GM21528 (cell line): ENCODE measurements around the gene USP38.
"Not testable (repeated sequence)": the region's sequence is repeated elsewhere in the genome, so short reads cannot be mapped to it uniquely, and the experiment has no call there.

Source experiments
- ATAC-seq: cut with Tn5 transposase; IDR thresholded peaks from one replicate; pipeline ENCODE4 v1.9.1; 2021; ENCODE audit warnings: mild to moderate bottlenecking, moderate library complexity; ENCODE audit not compliant: unreplicated experiment, low FRiP score

USP38 gene

DNA sequence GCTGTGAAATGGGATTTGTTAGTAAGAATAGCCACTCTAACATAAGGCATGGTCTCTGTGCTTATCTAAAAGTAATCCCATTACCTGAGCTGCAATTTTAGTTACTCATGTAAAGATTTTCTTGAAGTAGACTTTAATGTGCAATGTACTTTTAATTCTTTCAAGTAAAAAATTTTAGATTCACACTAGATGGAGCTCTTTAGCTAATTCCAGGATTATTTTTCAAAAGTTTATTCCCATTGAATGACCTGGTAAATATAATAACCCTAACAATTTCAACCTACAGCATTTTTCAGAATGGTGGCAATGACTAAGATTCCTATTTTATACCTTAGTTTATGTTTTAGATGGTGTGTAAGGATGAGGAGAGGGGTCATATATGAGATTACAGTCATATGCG, 18.1 kb downstream of the USP38 start:
- no peak for ATAC-seq

- ATAC-seq, result no peak
These were observed 18.9 kb downstream of the USP38 start for GRCh38 chr4:143203577-143203976.

- ATAC-seq, result no peak
These were observed 22.8 kb downstream of the USP38 start for GRCh38 chr4:143207555-143207954.

DNA sequence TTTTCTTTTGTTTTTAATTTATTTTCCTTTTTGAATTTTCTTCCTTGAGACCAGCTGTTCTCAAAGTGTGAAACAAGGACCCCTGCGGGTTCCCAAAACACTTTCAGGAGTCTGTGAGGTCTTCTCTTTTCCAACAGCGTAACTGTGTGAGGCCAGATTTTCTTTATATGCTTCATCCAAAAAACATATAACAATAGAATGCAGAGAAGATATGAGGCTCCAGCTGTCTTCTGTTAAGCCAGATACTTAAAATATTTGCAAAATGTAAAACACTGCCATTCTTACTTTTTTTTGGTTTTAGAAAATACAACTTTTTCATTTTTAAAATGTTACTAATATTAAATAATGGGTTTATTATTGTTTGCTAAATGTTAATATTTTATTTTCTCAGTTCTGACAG, 27.8 kb downstream of the USP38 start:
- ATAC-seq, result no peak

DNA sequence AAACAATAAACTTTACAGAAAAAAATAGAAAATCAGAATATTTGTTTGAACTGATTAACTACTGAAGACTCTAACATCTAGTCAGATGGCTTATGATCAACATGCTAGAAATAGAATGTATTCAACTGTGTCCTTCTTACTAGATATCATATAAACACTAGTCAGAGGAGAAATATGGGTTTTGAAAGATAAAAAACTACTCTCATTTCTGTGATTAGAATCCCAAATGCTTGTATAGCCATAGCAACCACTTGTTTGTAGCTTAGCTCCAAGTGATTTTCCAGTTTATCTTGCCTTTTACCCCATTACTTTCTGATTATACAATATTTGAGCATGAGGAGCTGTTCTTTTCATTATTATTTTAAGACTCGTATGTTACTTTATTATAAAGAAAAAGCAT, 31.2 kb downstream of the USP38 start:
- ATAC-seq, result no peak

- ATAC-seq, result no peak
These were observed 39.5 kb downstream of the USP38 start for GRCh38 chr4:143224255-143224654.

GRCh38 chr4:143225167-143225566, 40.5 kb downstream of the USP38 start:
- no peak for ATAC-seq

GRCh38 chr4:143230683-143231082, 46.0 kb downstream of the USP38 start:
- no peak for ATAC-seq

GRCh38 chr4:143232277-143232676, 47.6 kb downstream of the USP38 start:
- no peak for ATAC-seq

GRCh38 chr4:143234153-143234552, 49.4 kb downstream of the USP38 start:
- ATAC-seq, result no peak

- ATAC-seq, result not testable (repeated sequence)
These were observed 52.5 kb downstream of the USP38 start for GRCh38 chr4:143237195-143237594.

GRCh38 chr4:143240939-143241679, 56.4 kb downstream of the USP38 start:
- no peak for ATAC-seq

DNA sequence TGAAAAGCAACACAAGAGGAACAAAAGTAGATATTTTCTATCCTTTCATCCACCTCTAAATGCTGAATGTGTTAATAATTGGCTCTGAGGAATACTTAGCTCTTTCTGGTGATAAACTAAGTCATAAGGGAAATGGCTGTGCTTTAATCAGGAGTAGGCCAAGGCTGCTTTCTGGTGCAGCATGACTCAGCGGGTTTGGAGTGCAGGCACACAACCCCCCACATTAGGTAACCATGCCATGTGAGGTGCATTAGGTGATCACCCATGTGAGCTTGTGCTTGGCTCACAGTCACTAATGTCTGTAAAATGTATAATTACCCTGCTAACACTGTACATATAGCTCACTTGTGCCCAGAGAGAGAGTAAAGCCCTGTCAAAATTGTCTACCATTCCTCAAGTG, 57.2 kb downstream of the USP38 start:
- ATAC-seq, result no peak

DNA sequence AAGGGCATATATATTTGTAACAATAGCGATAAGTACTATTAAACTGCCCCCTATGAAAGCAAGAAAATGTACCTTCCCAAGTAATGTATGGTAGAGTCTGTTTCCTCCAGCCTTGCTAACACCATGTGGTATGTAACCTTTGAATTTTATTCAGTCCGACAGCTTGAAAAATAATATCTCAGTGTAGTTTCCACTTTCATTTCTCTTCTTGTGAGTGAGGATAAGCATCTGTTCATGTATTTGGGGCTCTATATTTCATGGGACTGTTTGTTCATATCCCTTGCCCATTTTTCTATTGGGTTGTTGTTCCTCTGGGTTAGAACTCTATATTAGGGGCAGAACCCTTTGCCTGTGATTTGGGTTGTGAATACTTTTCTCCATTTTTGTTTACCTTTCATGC, 58.3 kb downstream of the USP38 start:
- ATAC-seq, result no peak

DNA sequence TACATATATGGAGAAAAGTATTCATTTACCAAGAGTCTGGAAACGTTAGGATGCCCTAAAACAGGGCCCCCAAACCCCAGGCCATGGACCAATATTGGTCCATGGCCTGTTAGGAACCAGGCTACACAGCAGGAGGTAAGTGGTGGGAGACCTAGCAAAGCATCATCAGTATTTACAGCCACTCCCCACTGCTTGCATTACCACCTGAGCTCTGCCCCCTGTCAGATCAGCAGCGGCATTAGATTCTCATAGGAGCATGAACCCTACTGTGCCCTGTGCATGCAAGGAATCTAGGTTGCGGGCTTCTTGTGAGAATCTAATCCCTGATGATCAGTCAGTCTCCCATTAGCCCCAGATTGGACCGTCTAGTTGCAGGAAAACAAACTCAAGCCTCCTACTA, 62.3 kb downstream of the USP38 start:
- ATAC-seq, result no peak

DNA sequence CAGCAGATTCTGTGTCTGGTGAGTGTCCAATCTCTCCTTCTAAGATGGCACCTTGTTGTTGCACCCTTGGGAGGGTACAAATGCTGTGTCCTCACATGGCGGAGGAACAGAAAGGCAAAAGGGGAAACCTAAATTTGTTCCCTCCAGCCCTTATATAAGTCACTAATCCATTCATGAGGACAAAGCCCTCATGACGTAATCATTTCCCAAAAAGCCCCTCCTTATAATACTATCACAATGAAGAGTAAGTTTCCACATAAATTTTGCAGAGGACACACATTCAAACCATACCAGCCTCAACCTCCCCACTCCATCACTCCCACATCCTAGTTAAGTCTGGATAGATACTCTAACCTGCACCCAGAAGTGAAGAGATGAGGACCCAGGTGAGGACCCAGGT, 63.1 kb downstream of the USP38 start:
- ATAC-seq, result no peak

DNA sequence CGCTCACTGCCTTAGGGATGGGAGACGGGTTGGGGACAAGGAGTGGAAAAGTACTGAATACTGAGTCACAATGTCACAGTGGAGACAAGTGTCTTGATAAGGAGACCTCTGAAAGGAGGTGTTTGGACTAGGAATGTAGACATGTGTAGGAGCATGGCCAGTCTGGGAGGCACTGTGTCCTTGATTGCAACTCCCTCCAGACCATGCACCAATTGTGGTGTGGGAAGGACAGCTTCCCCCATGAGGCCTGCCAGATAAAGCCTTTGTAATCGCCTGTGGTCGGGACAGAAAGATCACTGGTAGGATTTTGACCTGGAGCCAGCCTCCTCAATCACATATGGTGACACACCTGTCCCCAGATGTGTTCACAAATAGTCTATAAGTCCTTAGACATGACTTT, 64.1 kb downstream of the USP38 start:
- ATAC-seq, result no peak

DNA sequence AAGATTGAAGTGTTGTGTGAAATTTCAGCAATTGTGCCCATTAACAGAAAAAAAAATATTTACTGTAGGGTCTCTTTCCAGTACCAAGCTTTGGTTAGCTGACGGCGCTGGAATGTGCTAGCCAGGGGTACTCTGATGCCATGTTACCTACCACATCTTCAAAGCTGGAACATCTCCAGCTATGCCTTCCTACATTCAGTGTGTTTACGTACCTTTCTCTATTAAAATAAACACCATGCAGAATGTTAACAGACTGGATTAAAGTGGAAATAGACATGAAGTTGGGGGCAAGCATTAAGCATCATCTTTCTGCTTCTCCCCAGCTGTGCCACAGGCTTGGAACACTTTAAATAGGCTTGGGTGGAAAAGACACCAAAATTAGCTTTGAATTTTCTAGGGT, 65.9 kb downstream of the USP38 start:
- ATAC-seq, result no peak

GRCh38 chr4:143251348-143251747, 66.6 kb downstream of the USP38 start:
- ATAC-seq, result no peak

- no peak for ATAC-seq
These were observed 67.1 kb downstream of the USP38 start for GRCh38 chr4:143251779-143252178.

DNA sequence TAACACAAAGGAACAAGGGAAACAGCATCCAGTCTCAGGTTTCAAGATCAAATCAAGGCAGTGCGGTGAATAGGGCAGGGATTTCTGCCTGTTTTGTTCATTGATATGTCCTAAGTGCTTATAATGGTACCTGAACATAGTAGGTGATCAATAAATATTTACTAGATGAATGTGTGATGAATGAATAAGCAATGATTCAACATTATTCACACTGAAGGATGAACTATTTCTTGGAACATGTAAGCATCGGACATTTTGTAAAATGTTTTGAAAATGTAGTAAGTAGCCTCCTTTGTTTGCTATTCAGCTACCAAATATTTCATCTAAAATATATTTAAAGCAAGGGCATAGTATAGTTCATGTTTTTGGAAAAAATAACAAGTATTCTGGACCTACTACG, 67.8 kb downstream of the USP38 start:
- no peak for ATAC-seq

GRCh38 chr4:143253166-143253565, 68.4 kb downstream of the USP38 start:
- no peak for ATAC-seq
